GM12878 (cell line): Measurements from ENCODE around the gene PSMA7.

Source experiments
- TF ChIP-seq, protein P1 (sequence below): IDR thresholded peaks from 2 replicates; pipeline ENCODE4 v1.6.1; 2011; ENCODE audit warnings: borderline replicate concordance, low read depth, mild to moderate bottlenecking, moderate library complexity, low read length; ENCODE audit not compliant: insufficient read depth, poor library complexity, severe bottlenecking
- TF ChIP-seq, protein P2 (sequence below): fragments of 450-650 bp; IDR thresholded peaks from 2 replicates; pipeline ENCODE4 v1.6.1; 2017; ENCODE audit warnings: mild to moderate bottlenecking
- TF ChIP-seq, protein P3 (sequence below), 3 experiments: IDR thresholded peaks in 2 of 3; conservative IDR thresholded peaks in 1 of 3; 2 replicates each; pipeline ENCODE4 v1.5.1; 2011; ENCODE audit warnings: low read depth in 3 of 3, low read length in 3 of 3, mild to moderate bottlenecking in 3 of 3, control low read depth in 2 of 3, moderate library complexity in 2 of 3, inconsistent platforms in 1 of 3, mixed read lengths in 1 of 3; ENCODE audit not compliant: control insufficient read depth in 2 of 3, insufficient read depth in 1 of 3; ENCODE audit errors: extremely low read depth in 1 of 3

DNA sequence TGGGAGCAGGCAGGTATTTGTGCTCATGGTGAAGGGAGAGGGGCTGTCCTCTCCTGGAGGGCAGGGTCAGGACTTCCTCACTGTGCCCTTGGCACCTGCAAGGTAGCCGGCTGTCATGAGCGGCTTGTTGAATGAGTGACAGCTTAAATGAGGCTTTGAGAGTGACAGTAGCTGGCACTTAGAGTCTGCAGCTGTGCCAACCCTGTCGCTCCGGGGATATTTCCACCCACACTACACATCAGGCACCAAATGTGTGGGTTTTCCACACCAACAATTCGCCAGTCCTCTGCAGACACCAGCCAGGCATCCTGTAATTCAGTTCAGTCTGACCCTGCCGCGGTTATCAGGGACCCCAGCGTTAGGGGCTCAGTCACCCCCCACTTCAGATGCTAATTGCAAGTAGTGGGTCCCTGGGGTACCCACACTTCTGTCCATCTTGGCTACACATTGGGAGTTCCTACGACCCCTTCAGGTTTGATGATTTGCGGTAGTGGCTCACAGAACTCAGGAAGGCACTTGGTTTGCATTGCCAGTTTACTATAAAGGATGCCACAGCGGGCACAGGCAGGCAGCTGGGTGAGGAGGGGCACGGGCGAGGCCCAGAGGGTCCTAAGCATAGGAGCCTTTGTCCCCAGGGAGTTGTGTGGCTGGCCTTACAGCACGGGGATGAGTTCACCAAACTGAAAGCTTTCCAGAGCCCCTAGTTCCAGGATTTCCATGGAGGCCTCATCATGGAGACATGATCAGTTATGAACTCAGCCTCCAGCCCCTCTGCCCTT lies 48.8 kb upstream of the PSMA7 start:
- TF ChIP-seq, protein P1, sequence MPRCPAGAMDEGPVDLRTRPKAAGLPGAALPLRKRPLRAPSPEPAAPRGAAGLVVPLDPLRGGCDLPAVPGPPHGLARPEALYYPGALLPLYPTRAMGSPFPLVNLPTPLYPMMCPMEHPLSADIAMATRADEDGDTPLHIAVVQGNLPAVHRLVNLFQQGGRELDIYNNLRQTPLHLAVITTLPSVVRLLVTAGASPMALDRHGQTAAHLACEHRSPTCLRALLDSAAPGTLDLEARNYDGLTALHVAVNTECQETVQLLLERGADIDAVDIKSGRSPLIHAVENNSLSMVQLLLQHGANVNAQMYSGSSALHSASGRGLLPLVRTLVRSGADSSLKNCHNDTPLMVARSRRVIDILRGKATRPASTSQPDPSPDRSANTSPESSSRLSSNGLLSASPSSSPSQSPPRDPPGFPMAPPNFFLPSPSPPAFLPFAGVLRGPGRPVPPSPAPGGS = no peak
- TF ChIP-seq, protein P2, sequence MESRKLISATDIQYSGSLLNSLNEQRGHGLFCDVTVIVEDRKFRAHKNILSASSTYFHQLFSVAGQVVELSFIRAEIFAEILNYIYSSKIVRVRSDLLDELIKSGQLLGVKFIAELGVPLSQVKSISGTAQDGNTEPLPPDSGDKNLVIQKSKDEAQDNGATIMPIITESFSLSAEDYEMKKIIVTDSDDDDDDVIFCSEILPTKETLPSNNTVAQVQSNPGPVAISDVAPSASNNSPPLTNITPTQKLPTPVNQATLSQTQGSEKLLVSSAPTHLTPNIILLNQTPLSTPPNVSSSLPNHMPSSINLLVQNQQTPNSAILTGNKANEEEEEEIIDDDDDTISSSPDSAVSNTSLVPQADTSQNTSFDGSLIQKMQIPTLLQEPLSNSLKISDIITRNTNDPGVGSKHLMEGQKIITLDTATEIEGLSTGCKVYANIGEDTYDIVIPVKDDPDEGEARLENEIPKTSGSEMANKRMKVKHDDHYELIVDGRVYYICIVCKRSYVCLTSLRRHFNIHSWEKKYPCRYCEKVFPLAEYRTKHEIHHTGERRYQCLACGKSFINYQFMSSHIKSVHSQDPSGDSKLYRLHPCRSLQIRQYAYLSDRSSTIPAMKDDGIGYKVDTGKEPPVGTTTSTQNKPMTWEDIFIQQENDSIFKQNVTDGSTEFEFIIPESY = no peak
- TF ChIP-seq, protein P3, sequence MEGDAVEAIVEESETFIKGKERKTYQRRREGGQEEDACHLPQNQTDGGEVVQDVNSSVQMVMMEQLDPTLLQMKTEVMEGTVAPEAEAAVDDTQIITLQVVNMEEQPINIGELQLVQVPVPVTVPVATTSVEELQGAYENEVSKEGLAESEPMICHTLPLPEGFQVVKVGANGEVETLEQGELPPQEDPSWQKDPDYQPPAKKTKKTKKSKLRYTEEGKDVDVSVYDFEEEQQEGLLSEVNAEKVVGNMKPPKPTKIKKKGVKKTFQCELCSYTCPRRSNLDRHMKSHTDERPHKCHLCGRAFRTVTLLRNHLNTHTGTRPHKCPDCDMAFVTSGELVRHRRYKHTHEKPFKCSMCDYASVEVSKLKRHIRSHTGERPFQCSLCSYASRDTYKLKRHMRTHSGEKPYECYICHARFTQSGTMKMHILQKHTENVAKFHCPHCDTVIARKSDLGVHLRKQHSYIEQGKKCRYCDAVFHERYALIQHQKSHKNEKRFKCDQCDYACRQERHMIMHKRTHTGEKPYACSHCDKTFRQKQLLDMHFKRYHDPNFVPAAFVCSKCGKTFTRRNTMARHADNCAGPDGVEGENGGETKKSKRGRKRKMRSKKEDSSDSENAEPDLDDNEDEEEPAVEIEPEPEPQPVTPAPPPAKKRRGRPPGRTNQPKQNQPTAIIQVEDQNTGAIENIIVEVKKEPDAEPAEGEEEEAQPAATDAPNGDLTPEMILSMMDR (IDR thresholded peaks at IDR 0.05 in 2 of 3, conservative IDR thresholded peaks at IDR 0.05 in 1 of 3; ENCODE audit: control insufficient read depth in 2 of 3, extremely low read depth in 1 of 3, insufficient read depth in 1 of 3, low read depth in 3 of 3, low read length in 3 of 3) = no peak
